Activated naive CD4-positive, alpha-beta T cell treated with anti-CD3 and anti-CD28 coated beads, Interleukin-2, amount 50 U/mL, for 16 hours (primary cell): Measurements from ENCODE around the gene TMEM156.

Experiments used
- DNase-seq: peaks from one replicate; pipeline ENCODE4 v3.0.0-alpha.2; 2020

TMEM156 gene

DNA sequence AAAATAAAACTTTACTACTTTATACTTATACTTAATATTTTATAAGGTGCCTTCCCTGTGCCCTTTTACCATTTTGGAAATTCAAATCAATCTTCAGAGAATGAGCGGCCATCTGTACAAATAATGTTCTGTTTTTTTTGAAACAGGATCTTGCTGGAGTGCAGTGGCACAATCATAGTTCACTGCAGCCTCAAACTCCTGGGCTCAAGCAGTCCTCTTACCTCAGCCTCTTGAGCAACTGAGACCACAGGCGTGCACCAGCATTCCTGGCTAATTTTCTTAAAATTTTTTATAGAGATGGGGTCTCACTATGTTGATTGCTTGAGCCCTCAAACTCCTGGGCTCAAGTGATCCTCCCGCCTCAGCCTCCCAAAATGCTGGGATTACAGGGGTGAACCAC, 111.1 kb downstream of the TMEM156 start:
- DNase-seq = no peak

DNA sequence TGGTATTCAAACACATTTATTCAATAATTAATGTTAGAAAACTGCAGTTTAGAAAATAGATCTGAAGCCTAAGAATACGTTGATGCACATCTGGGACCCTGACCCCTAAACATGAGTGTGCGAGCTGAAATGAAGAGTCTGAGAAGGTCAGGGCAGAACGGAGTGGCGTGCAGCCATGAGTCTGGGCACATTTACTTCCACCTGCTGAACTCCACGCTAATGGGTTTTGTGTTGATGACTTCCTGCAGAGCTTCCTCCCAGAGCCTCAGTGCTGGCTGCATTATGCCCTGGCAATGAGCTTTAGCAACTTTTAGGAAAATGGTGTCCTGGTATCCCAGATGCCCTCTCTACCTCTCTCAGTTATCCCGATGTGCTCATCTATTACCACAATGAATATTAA, 111.5 kb downstream of the TMEM156 start:
- DNase-seq = no peak

- no peak for DNase-seq
Measured at GRCh38 chr4:38920186-38920585, 112.0 kb downstream of the TMEM156 start.

- DNase-seq = no peak
Measured at GRCh38 chr4:38919494-38919893, 112.7 kb downstream of the TMEM156 start.

DNA sequence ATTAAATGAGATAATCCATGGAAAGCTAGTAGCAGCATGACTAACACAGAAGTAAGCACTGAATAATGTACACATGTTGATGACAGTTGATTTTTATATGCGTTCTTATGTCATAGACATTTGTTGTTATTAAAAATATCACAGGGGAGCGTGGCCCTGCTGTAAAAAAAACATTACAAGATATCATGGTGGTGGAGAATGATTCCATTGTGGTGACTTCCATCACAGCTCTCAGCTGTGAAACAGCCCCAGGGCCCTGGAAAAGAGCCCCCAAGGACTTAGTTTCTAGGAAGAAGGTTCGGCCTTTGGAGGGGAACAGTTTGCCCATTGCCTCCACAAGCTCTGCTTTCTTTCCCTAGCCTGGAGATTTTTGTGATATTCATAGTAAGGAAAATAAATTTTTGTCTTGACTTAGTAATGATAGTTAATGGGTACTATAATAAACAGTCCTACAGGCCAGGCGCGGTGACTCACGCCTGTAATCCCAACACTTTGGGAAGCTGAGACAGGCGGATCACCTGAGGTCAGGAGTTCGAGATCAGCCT, 114.7 kb downstream of the TMEM156 start:
- DNase-seq = no peak
